ENCODE data around the gene PHOX2A. TPM values are rescaled to one million over a fixed set of nuclear protein-coding genes. Genes with fewer than 3 reads are reported as not detected.

The PHOX2A gene
- total RNA-seq, 3 donors from 2014 or later: not detected

GRCh38 chr11:72241291-72241781, 2.6 kb downstream of the PHOX2A start:
- Mint-ChIP-seq H3K4me3 (no peak overlapping the region), H3K27me3 (ENCODE audit: low read depth) (peaks cover 47% of the 10 kb centered on the region), H3K4me1 (ENCODE audit: low read depth) (peaks cover 28% of the 10 kb centered on the region), H3K36me3 (ENCODE audit: insufficient read depth) (peaks cover 3% of the 10 kb centered on the region), H3K9me3 (no peaks in the 10 kb centered on the region)
- no peak for DNase-seq
- no peak for ATAC-seq

GRCh38 chr11:72240461-72241290, 3.3 kb downstream of the PHOX2A start:
- Mint-ChIP-seq H3K4me1 (ENCODE audit: low read depth) (peaks cover 28% of the 10 kb centered on the region), H3K9me3 (no peaks in the 10 kb centered on the region), H3K36me3 (ENCODE audit: insufficient read depth) (peaks cover 3% of the 10 kb centered on the region), H3K27me3 (ENCODE audit: low read depth) (peaks cover 47% of the 10 kb centered on the region), H3K4me3 (peak overlapping the region; percentile 69)
- DNase-seq (no peak), ATAC-seq (peak; percentile 18 to 23)

GRCh38 chr11:72239849-72240460, 4.0 kb downstream of the PHOX2A start:
- ATAC-seq (peak in 1 of 2 donors; percentile 19), DNase-seq (no peak)
- Mint-ChIP-seq H3K36me3 (ENCODE audit: insufficient read depth) (peaks cover 3% of the 10 kb centered on the region), H3K4me3 (peak overlapping the region; percentile 69), H3K4me1 (ENCODE audit: low read depth) (peaks cover 28% of the 10 kb centered on the region), H3K27me3 (ENCODE audit: low read depth) (peaks cover 47% of the 10 kb centered on the region), H3K9me3 (no peaks in the 10 kb centered on the region)

GRCh38 chr11:72239313-72239848, 4.6 kb downstream of the PHOX2A start:
- Mint-ChIP-seq H3K4me1 (ENCODE audit: low read depth) (peaks cover 23% of the 10 kb centered on the region), H3K36me3 (ENCODE audit: insufficient read depth) (peaks cover 9% of the 10 kb centered on the region), H3K27me3 (ENCODE audit: low read depth) (peaks cover 41% of the 10 kb centered on the region), H3K9me3 (no peaks in the 10 kb centered on the region), H3K4me3 (peak overlapping the region; percentile 43)
- no peak for DNase-seq
- ATAC-seq: peak in 1 of 2 donors; percentile 16

GRCh38 chr11:72238492-72239312, 5.3 kb downstream of the PHOX2A start:
- no peaks in the 10 kb centered on the region for H3K9me3 Mint-ChIP-seq
- H3K4me3 Mint-ChIP-seq: no peak overlapping the region
- H3K36me3 Mint-ChIP-seq (ENCODE audit: insufficient read depth): peaks cover 13% of the 10 kb centered on the region
- DNase-seq: no peak
- peaks cover 24% of the 10 kb centered on the region for H3K4me1 Mint-ChIP-seq (ENCODE audit: low read depth)
- no peak for ATAC-seq
- peaks cover 41% of the 10 kb centered on the region for H3K27me3 Mint-ChIP-seq (ENCODE audit: low read depth)

GRCh38 chr11:72238040-72238450, 5.9 kb downstream of the PHOX2A start:
- peaks cover 13% of the 10 kb centered on the region for H3K36me3 Mint-ChIP-seq (ENCODE audit: insufficient read depth)
- peak; percentile 44 to 46 for ATAC-seq
- no peaks in the 10 kb centered on the region for H3K9me3 Mint-ChIP-seq
- peaks cover 36% of the 10 kb centered on the region for H3K27me3 Mint-ChIP-seq (ENCODE audit: low read depth)
- DNase-seq: peak; percentile 34
- H3K4me1 Mint-ChIP-seq (ENCODE audit: low read depth): peaks cover 22% of the 10 kb centered on the region
- H3K4me3 Mint-ChIP-seq: no peak overlapping the region

GRCh38 chr11:72237112-72237931, 6.7 kb downstream of the PHOX2A start:
- DNase-seq: no peak

GRCh38 chr11:72236774-72237111, 7.2 kb downstream of the PHOX2A start:
- Mint-ChIP-seq H3K9me3 (no peaks in the 10 kb centered on the region), H3K27me3 (ENCODE audit: low read depth) (peaks cover 23% of the 10 kb centered on the region), H3K36me3 (ENCODE audit: insufficient read depth) (peaks cover 15% of the 10 kb centered on the region), H3K4me3 (no peak overlapping the region), H3K4me1 (ENCODE audit: low read depth) (peaks cover 18% of the 10 kb centered on the region)
- no peak for ATAC-seq
- DNase-seq: no peak

More at GRCh38 chr11:72237112-72237931, 6.7 kb downstream of the PHOX2A start:
- H3K27me3 Mint-ChIP-seq (ENCODE audit: low read depth): peaks cover 29% of the 10 kb centered on the region
- ATAC-seq: no peak
- H3K36me3 Mint-ChIP-seq (ENCODE audit: insufficient read depth): peaks cover 13% of the 10 kb centered on the region
- no peak overlapping the region for H3K4me3 Mint-ChIP-seq
- no peaks in the 10 kb centered on the region for H3K9me3 Mint-ChIP-seq
- H3K4me1 Mint-ChIP-seq (ENCODE audit: low read depth): peaks cover 21% of the 10 kb centered on the region

- peaks cover 18% of the 10 kb centered on the region for H3K27me3 Mint-ChIP-seq (ENCODE audit: low read depth)
- H3K4me3 Mint-ChIP-seq: no peak overlapping the region
- H3K4me1 Mint-ChIP-seq (ENCODE audit: low read depth): peaks cover 16% of the 10 kb centered on the region
- ATAC-seq (no peak), DNase-seq (no peak)
- no peaks in the 10 kb centered on the region for H3K9me3 Mint-ChIP-seq
- peaks cover 21% of the 10 kb centered on the region for H3K36me3 Mint-ChIP-seq (ENCODE audit: insufficient read depth)
Measured at GRCh38 chr11:72236083-72236697, 7.8 kb downstream of the PHOX2A start.

GRCh38 chr11:72235351-72236057, 8.5 kb downstream of the PHOX2A start:
- no peak overlapping the region for H3K4me3 Mint-ChIP-seq
- H3K4me1 Mint-ChIP-seq (ENCODE audit: low read depth): peaks cover 11% of the 10 kb centered on the region
- DNase-seq: no peak
- ATAC-seq: no peak
- H3K36me3 Mint-ChIP-seq (ENCODE audit: insufficient read depth): peaks cover 21% of the 10 kb centered on the region
- peaks cover 11% of the 10 kb centered on the region for H3K27me3 Mint-ChIP-seq (ENCODE audit: low read depth)
- H3K9me3 Mint-ChIP-seq: no peaks in the 10 kb centered on the region

GRCh38 chr11:72234920-72235319, 9.1 kb downstream of the PHOX2A start:
- Mint-ChIP-seq H3K36me3 (ENCODE audit: insufficient read depth) (peaks cover 21% of the 10 kb centered on the region), H3K27me3 (ENCODE audit: low read depth) (peaks cover 8% of the 10 kb centered on the region), H3K9me3 (no peaks in the 10 kb centered on the region), H3K4me3 (no peak overlapping the region), H3K4me1 (ENCODE audit: low read depth) (peaks cover 8% of the 10 kb centered on the region)
- ATAC-seq: no peak
- DNase-seq: no peak

- peaks cover 21% of the 10 kb centered on the region for H3K36me3 Mint-ChIP-seq (ENCODE audit: insufficient read depth)
- H3K9me3 Mint-ChIP-seq: no peaks in the 10 kb centered on the region
Measured at GRCh38 chr11:72234514-72234830, 9.5 kb downstream of the PHOX2A start.

More at GRCh38 chr11:72234514-72234830, 9.5 kb downstream of the PHOX2A start:
- Mint-ChIP-seq H3K27me3 (ENCODE audit: low read depth) (peaks cover 7% of the 10 kb centered on the region), H3K4me3 (no peak overlapping the region), H3K4me1 (ENCODE audit: low read depth) (peaks cover 7% of the 10 kb centered on the region)
- DNase-seq (no peak), ATAC-seq (no peak)
